GM18870 (cell line): ENCODE data around the gene SF3B1.
"Not testable (repeated sequence)": the region's sequence is repeated elsewhere in the genome, so short reads cannot be mapped to it uniquely, and the experiment has no call there.

ENCODE experiments used
- ATAC-seq: cut with Tn5 transposase; IDR thresholded peaks from one replicate; pipeline ENCODE4 v1.9.1; 2021; ENCODE audit warnings: moderate library complexity; ENCODE audit not compliant: unreplicated experiment

The SF3B1 gene

DNA sequence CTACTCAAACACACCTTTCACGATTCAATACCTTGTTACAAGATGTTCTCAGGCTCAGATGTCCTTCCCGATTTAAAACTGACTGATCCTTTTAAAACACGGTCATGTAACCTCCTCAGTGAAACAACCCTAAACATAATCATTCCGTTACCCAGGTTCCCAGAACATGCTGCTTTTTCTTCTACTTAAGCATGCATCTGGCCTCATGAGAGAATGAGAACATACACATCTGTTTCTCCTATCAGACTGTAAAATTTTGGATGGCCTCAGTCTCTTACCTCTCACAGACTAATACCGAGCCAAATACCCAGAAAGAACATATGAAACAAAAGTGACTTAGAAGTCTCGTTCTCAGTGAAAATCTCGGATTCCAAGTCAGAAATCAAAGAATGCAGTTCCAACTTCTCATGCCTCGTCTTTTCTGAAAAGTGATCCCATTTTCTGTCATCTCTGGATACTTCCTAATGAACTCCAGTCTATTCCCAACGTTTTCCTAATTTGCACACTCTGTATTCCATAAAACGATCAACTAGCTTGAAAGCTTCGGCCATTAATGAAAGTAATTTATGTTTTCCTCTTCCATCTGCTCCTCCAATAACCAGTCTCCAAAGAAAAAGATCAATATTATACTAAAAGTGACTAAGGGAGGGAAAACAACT lies 919 bp downstream of the SF3B1 start:
- ATAC-seq, result no peak

DNA sequence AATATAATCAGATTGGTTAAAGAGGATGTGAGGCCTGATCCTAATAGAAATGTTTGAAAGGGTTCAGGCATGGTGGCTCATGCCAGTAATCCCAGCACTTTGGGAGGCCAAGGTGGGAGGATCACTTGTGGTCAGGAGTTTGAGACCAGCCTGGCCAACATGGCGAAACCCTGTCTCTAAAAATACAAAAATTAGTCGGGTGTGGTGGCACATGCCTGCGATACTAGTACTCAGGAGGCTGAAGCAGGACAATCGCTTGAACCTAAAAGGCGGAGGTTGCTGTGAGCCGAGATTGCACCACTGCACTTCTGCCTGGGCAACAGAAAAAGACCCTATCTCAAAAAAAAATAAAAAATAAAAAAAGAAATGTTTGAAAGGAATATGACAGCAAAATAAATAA lies 2.3 kb downstream of the SF3B1 start:
- not testable (repeated sequence) for ATAC-seq

DNA sequence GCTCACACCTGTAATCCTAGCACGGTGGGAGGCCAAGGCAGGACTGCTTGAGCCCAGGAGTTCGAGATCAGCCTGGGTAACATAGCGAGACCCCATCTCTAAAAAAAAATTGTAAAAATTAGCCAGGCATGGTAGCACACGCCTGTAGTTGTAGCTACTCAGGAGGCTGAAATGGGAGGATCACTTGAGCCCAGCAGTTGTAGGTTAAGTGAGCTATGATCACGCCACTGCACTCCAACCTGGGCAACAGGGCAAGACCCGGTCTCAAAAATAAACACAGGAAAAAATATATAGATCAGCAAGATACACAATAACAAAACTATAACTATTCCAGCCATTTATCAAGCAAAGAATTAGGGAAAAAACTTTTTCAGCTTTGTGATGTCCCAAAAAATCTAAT lies 3.0 kb downstream of the SF3B1 start:
- ATAC-seq, result no peak

DNA sequence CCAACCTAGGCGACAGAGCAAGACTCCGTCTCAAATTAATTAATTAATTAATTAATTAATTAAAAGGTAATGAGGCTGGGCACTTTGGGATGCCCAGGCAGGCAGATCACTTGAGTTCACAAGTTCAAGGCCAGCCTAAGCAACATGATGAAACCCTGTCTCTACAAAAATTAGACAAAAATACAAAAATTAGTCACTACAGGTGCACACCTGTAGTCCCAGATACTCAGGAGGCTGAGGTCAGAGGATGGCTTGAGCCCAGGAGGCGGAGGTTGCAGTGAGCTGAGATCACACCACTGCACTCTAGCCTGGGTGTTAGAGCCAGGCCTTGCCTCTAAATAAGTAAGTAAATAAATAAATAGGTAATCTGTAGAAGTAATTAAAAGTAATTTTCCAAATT lies 6.8 kb downstream of the SF3B1 start:
- ATAC-seq, result no peak

DNA sequence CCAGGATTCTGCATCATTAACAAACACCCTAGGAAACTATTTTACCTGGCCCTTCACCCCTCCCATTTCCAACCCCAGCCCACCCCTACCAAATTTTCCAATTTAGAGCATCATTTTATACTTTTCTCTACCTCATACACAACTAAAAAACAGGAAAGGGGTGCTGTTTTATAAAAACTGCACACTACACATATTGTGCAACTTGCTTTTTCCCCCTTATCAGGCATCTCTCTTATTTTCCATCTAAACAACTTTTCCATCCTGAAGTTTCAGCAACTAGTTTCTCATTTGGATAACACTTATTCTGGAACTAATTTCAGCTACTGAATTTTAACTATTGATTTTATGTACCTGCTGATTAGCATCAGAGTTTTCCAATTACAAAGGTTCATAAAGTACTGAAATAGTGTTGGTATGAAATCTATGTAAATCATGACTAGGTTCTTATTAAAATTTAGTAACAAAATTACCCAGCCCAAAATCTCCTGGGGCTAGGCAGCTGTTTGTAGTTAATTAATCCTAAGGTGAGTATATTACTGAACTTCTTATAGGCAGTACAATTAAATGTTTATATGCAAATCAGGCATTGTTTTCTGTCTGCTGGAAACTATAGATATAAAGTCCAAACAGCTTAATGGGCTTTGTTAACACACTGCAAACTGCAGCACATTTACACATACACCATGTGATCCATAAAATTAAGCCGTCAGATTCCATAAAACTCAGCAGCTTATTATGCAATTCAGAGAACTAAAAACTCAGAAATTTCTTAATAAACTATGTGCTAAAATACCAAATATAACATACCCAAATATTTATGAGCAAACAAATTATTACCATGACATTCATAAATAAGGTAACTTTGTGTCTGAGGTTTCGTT lies 7.9 kb downstream of the SF3B1 start:
- ATAC-seq, result no peak

DNA sequence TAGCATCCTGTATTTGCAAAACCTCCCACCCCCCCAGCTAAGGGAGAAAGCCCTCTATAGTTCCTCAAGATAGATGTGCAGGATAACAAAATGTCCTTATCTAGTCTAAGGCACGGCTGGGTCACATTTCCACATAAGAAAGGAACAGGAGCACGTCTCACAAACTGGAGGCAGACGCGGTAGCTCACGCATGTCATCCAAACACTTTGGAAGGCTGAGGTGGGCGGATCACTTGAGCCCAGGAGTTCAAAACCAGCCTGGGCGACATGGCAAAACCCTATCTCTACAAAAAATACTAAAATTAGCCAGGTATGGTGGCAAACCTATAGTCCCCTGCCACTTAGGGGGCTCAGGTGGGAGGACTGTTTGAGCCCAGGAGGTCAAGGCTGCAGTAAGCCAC lies 9.3 kb downstream of the SF3B1 start:
- no peak for ATAC-seq

DNA sequence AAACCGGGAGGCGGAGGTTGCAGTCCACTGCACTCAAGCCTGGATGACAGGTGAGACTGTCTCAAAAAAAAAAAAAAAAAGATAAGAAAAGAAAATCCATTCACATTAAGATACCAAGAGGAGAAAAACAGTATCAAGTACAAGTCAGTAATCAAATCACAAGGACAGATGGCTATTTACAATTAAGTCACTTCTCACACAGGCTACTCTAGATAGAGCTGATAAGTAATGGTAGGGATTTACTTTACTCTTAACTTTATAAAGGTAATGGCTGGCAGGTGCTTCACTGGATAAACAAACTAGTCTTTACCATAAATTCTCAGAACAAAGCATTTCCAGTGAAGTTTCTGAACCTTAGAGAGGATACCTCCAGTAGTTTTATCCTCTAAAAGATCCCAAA lies 11.5 kb downstream of the SF3B1 start:
- ATAC-seq, result no peak

DNA sequence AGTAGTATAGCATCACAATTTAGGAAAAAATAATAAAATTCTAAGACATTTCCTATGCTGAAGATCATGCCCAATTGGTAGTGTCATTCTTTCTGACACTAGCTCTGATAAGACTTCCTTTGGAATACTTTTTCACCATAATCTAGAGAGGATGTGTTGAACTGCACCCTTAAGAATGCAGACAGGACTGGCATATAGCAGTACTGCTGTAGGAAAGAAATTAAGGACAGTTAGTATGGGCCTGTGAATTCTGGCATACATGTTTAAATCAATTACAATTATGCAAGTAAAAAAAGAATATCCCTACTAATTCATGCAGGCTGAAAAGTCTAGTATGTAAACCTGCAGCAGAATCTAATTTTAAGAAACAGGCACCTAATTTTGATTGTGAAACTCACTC lies 15.4 kb downstream of the SF3B1 start:
- ATAC-seq, result no peak

DNA sequence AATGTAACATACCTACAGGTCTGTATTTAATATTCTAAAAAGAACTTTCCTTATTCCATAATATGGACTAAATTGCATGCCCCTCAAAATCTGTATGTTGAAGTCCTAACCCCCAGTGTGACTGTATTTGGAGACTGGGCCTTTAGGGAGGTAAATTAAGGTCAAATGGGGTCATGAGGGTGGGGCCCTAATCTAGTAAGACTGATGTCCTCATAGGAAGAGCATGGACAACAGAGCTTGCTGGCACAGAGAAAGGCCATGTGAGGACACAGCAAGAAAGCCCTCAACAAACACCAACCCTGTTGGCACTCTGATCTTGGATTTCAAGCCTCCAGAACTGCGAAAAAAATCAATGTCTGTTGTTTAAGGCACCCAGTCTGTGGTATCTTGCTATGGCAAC lies 18.6 kb downstream of the SF3B1 start:
- no peak for ATAC-seq

DNA sequence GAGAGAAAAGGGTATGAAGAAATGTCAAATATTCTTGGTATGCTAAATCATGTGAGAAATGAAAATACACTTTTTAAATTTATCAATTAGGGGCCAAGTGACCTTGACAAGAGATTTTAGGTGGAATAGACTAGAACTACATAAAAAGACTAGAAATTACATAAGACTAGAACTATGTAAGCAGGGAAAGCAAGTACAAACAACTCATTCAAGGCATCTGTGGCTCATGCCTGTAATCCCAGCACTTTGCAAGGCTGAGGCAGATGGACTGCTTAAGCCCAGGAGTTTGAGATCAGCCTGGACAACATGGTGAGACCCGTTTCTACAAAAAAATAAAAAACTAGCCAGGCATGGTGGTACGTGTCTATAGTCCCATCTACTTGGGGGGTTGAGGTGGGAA lies 20.3 kb downstream of the SF3B1 start:
- no peak for ATAC-seq

DNA sequence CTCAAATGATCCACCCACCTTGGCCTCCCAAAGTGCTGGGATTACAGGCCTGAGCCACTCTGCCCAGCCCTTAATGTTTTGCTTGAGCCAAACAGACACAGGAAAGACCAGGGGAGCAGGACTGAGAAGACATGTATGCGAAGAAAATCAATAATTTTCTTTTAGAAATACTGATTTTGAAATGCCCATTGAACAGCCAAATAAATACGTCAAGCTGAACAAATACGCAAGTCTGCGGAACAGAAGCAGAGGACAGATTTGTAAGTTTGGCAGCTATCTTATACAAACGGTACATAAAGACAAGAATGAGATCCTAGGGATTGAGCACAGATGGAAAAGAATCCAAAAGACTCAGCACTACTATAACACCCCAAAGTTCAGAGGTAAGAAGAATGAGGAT lies 20.8 kb downstream of the SF3B1 start:
- ATAC-seq, result no peak

DNA sequence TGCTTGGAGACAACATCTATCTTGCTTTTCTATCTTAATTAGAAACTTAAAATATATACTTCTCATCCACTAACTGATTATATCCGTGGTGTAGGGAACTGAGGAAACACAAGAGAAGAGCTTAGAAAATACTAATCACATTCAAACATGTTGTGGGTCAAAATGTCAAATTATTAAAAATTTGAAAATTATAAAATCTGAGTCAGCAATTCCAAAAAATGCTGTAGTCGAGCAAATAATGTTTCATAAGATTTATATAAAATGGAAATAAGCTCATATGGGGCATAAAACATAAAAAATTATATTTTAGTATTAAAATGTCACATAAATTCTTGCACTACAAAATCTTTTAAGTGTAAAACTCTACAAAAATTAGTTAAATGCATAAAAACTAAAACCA lies 29.2 kb downstream of the SF3B1 start:
- no peak for ATAC-seq

DNA sequence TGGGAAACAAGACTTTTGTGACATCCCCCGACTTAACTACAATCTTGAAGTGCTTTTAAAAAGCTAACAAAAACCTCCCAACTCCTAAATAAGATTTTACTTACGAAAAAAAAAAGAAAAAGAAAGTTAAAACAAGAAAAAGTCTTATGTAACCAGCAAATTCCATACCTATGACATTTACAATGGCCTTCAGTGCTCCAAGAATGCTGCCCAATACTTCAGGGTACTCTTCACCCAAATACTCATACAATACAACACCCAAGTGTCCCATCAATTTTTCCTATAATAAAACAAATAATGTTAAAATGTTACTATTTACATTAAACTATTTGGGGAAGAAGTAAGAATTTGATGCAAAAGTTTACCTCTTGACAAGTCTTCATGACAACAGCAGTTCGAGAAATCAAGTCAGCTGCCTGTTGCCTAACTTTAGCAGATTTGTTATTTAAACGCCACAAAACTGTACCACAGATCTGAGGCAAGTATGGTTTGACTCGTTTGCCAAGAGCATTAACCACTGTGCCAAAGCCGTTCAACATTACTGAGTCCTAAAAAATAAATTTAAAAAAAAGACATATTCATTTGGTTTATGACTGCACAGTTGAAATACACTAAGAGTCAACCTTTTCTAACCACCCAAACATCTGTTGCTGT lies 34.8 kb downstream of the SF3B1 start:
- no peak for ATAC-seq

DNA sequence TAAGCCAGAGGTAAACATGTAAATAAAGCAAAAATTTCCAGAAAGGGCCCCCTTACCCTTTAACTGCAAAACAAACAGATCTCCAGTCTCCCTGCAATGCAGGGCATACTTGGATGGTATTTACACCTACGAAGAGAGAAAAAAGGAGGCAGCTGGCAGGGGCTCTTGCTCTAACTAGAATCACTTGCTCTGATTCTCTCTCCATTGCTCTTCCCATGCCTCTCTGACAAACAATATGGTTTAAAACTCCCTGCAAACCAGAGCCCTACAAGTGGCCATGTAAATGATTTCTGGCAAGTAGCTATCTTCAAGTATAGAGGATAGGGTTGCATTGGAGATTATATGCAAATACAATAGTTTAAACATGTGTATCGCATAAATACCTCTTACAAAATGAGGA lies 35.9 kb downstream of the SF3B1 start:
- no peak for ATAC-seq

DNA sequence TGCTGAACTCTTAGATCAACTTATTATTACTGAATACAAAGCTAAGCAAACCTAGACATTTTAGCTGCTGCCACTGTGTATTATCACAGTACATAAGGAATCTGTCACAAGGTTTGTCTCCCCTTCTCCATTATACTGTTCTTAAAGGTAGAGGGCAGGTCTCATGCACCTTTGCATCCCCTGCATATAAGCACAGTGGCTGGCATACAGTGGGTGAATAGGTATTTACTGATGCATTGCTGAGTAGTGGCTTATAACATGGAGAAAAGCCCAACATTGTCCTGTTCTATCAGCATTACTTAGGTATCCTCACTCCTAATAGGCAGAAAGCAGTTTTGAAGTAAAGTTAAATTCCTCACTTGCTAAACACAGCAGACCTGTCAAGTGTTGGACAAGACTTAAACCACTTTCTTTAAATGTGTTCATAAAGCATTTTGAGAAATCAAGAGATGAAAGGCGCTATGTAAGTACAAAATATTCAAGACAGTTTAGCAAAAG lies 43.6 kb downstream of the SF3B1 start:
- ATAC-seq, result no peak

DNA sequence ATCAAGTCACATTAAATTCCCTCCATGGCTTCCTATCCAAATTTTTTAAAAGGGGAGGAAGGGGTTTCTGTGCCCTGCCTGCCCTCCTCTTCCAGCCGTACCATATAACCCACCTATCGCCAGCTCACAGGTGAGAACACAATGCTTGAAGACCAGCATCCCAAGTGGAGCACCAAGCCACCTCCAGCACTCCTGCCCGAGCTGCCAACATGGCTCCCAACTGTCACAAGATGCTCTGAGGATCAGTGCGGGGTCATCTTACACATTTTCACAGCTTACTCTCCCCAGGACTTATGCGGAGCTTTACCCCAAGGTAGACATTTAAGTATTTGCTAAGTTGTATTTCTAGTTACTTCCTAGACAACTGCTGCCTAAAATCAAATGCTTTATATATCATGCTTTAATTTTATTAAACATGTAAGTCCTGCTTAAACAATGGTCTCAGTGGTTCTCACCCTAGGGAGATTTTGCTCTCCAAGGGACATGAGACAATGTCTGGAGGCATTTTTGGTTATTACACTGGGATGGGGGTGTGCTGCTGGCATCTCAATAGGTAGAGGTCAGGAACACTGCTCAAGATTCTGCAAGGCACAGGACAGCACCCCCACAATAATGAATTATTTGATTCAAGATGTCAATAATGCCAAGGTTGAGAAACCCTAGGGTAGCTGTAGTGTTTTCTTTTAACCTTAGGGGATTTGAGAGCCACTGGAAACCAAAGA lies 45.8 kb downstream of the SF3B1 start:
- ATAC-seq, result no peak

DNA sequence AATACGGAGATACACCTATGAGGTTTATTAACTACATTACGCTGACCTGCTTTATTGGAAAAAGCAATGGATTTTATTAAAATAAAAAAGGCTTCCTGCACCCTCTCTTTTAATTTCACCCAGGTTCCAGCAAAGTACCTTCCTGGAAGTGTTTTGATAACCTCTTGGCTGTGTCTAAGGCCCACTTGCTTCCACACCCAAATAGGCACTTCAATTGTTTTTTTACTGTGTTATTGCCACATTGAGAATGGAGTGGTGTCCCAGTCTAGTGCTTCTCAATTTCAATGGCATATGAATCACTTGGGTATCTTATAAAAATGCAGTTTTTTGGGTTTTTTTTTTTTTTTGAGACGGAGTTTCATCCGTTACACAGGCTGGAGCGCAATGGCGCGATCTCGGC lies 47.6 kb downstream of the SF3B1 start:
- ATAC-seq, result no peak

DNA sequence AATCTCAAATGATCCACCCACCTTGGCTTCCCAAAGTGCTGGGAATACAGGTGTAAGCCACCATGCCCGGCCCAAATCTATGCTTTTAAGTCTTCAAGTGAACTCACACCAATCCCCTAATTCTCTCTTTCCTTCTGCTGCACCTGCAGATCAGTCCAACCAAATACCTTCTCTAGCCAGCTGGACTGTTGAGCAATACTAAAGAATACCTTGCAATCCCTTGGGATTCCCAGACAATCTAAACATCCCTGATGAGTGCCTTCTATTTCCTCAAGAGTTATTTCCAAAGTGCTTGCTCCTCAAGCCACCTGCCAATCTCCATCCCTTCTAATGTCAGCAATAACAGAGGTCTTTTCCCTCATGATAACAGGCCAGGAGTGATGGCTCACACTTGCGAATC lies 48.6 kb downstream of the SF3B1 start:
- no peak for ATAC-seq

DNA sequence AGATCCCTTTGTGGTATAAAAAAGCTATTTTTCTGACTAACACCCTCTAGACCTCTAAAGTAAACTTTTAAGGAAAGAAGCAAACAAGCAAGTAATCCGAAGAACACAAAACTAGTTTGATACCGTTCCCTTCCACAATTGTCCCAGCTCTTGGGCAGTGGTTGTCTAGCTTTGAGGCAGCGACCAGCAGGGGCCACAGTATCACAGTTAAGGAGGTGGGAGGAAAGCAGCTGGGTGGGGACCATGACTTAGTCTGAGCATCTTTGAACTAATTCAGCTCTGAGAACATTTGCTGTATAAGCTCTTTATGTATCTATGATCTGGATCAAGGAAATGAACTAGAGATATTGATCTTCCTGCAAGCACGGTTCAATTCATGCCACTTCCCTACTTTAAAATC lies 51.0 kb downstream of the SF3B1 start:
- ATAC-seq, result no peak

DNA sequence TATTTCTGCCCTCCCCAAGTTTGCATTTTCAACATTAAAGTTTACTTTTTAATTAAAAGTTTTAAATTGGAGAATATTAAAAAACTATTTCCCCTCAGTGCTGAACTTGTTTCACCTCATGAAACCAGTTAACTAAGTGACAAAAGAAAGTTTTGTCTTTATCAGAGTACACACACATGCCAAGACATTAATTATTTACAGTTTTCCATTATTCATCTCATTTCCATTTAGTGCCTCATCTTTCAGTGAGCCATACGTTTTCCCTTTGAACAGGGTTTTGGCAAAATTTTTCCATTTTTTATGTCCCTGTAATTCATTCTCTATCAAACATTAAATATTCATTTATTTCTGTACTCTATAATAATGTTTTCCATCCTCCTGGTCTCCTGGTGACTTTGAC lies 53.2 kb downstream of the SF3B1 start:
- ATAC-seq, result no peak

DNA sequence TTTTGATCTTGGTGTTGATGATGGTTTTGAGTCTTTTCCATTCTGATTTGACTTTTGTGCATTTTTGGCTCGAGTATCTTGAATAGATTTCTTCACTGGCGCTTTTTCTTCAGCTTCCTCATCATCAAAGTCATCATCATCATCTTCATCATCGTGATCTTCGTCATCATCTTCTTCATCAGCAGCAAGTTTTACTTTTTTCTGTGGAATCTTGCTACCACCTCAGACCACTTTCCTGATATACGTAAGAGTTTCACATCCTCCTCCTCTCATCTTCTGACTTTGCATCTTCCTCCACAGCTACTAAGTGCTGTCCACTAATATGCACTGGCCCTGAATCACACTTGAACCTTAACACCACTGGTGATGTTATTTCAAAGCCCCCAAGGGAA lies 54.9 kb downstream of the SF3B1 start:
- ATAC-seq, result not testable (repeated sequence)
